NB4 (cell line): ENCODE results near the gene NIN.

Experiments used
- DNase-seq: peaks from one replicate; pipeline ENCODE4 v3.0.0; 2010; ENCODE audit warnings: low read depth
- H3K4me3 ChIP-seq: one replicate; pipeline ENCODE4 v1.5.1; 2011; ENCODE audit warnings: mild to moderate bottlenecking, low read depth, low read length, moderate library complexity
- CTCF ChIP-seq: IDR thresholded peaks from one replicate; pipeline ENCODE4 v1.5.1; 2012; ENCODE audit warnings: low read depth, low read length
- MYC ChIP-seq: IDR thresholded peaks from 2 replicates; pipeline ENCODE4 v1.6.1; 2011; ENCODE audit warnings: low read depth, low read length
- POLR2A ChIP-seq: IDR thresholded peaks from 2 replicates; pipeline ENCODE4 v1.6.1; 2011; ENCODE audit warnings: mild to moderate bottlenecking; ENCODE audit not compliant: insufficient read length; ENCODE audit errors: extremely low read depth
- TF ChIP-seq, protein P1 (sequence below): IDR thresholded peaks from 2 replicates; pipeline ENCODE4 v1.6.1; 2011; ENCODE audit warnings: low read depth, low read length

The NIN gene

GRCh38 chr14:50785457-50786063 is 45.4 kb downstream of the NIN start:
- DNase-seq: no peak
- no peak for TF ChIP-seq CTCF

DNA sequence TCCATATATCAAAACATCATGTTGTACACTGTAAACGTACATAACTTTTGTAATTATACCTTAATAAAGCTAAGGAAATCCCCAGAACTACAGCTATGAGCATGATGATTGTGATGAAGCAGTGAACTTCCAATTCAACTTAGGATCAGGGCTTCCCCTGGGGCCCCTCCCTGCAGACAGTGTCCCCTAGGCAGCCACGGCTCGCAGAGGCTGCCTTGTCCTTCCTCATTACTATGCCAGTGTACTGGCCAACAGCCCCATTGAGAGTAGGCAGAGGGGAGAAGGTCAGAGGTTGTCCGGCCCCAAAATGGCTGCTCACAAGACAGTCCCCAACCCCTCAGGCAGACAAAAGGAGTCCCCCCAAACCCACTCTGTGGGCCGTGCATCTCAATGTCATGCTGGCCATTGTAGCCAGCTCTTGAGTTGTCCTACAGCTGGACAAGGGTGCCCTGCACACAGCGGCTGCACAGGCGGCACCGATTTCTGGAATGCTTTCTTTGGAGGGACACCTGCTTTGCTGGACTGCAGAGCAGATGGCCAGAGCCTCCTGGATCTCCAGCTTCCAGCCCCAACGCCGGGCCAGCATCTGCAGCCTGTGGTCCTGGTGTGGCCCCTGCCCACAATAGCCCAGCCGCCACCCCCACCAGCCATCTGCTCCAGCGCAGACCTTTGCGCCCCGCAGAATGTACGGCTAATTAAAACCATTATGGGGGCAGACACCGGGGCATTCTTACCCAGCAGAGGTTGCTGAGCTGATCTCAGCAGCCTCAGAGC is 46.1 kb downstream of the NIN start:
- H3K4me3 ChIP-seq: no peak overlapping the region
- TF ChIP-seq MYC (no peak), CTCF (no peak), POLR2A (no peak)
- TF ChIP-seq, protein P1, sequence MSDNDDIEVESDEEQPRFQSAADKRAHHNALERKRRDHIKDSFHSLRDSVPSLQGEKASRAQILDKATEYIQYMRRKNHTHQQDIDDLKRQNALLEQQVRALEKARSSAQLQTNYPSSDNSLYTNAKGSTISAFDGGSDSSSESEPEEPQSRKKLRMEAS: no peak
- DNase-seq: no peak

More at GRCh38 chr14:50785457-50786063, 45.4 kb downstream of the NIN start:
- no peak overlapping the region for H3K4me3 ChIP-seq

DNA sequence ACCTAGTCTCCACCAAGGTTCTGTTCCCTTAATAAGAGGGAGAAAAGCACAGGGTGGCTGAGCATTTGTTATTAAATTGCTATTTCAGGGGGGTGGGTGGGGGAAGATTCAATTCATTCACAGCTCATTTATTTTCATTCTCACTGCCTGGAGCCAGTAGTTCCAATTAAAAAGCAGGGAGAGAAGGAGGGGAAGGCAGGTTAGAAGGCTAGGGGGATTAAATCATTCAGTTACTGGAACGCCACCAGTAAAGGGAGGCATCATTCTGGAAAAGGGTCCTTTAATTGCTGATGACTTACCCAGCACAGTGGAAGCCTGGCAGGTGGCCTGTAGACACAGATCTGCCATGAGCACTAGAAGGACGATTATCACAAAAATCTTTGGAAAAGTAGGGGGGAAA is 47.4 kb downstream of the NIN start:
- TF ChIP-seq, protein P1: no peak
- TF ChIP-seq CTCF (no peak), MYC (no peak), POLR2A (no peak)
- H3K4me3 ChIP-seq: no peak overlapping the region
- DNase-seq: no peak

DNA sequence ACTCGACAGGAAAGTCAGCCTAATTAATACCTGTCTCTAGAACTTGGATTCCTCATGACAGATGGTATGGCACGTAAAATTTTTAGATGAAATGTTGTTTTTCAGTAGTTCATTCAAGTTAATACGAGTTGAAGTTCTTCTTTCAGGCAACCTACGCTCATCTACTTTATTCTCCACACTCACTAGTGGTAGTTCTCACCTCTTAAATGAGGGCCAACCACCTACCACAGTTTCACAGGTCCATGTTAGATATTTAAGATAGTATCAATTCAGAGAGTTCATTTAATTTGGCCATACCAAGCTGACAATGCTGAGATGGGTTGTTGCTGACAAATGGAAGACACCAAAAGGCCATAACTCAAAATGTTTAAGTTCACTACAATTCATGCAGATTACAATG is 50.6 kb downstream of the NIN start:
- no peak for DNase-seq
- H3K4me3 ChIP-seq: no peak overlapping the region
- no peak for TF ChIP-seq MYC
- TF ChIP-seq, protein P1: no peak
- TF ChIP-seq POLR2A: no peak

DNA sequence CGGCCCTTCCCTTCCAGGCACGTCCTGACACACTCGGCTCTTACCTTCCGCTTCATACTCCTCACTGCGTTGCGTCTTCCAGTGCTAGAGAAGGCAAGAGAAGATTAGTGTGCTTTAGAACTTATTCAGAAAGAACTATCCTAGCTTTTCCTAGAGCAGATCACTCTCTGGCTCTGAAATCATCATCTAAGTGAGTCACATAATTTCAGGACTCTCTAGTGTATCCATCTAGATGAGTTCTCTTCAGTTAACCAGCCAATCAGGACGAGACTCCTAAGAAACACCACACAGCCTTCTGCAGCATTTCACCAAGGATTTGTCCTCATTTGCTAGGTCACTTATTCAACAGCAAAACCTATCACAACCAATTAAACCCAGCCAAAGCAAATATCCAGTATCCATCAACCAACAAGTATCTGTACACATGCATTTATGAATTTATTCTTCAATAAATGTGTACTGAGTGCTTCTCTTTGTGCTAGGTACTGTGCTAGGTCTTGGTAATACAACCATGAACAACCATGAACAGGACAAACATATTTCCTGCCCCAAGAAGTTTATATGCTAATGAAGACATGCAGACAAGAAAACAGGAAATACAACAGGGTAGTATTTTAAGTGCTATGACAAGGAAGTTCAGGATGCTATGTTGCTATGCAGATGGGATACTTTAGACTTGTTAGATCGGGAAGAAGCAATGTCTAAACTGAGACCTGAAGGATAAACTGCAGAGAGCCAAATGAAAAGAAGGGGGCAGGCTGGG is 52.1 kb downstream of the NIN start:
- DNase-seq: no peak
- no peak overlapping the region for H3K4me3 ChIP-seq
- TF ChIP-seq, protein P1: no peak
- no peak for TF ChIP-seq MYC
- TF ChIP-seq CTCF: no peak
- TF ChIP-seq POLR2A: no peak

DNA sequence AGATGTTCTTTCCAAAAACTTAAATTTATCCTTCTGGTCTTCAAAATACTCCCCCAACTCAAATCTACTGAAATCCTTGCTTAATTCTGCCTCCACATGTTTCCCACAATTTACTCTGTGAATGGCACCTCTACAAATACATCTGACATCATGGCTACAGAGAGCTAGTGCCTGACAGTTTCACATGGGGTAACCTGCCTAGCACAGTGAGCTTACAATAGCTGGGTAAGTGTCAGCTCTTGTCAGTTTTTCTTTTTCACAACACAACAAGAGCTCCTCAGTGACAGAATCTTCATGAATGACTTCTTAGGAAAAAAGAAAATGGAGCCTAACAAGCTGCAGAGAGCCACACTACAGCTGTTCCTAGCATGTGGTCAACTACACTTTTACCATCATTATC is 54.4 kb downstream of the NIN start:
- TF ChIP-seq POLR2A (no peak), MYC (no peak), CTCF (no peak)
- TF ChIP-seq, protein P1: no peak
- DNase-seq: no peak
- no peak overlapping the region for H3K4me3 ChIP-seq
